Measurements from ENCODE around the gene C19orf81.

- TF ChIP-seq CTCF (IDR thresholded peaks at IDR 0.05): no peak
- TF ChIP-seq POLR2A (IDR thresholded peaks at IDR 0.05): no peak
Measured at GRCh38 chr19:50648659-50649058, 586 bp upstream of the C19orf81 start.
